Endodermal cell (in vitro differentiated cells): ENCODE results near the gene EVI2B. TPM values are rescaled to one million over a fixed set of nuclear protein-coding genes. Genes with fewer than 3 reads are reported as not detected.

Experiments used
- DNase-seq: peaks from one replicate; pipeline ENCODE4 v3.0.0-alpha.2; 2017
- H3K27ac ChIP-seq: 2 replicates; pipeline ENCODE4 v1.5.1; 2013; ENCODE audit warnings: mild to moderate bottlenecking, low read depth, low read length, moderate library complexity
- H3K27me3 ChIP-seq: 2 replicates; pipeline ENCODE4 v1.6.1; 2013; ENCODE audit warnings: mild to moderate bottlenecking, low read length, moderate library complexity; ENCODE audit not compliant: insufficient read depth, control insufficient read depth, poor library complexity, severe bottlenecking
- H3K36me3 ChIP-seq: 2 replicates; pipeline ENCODE4 v1.7.0; 2013; ENCODE audit warnings: mild to moderate bottlenecking, low read length, moderate library complexity; ENCODE audit not compliant: control insufficient read depth, insufficient read depth
- H3K4me1 ChIP-seq: one replicate; pipeline ENCODE4 v1.7.0; 2013; ENCODE audit warnings: low read length; ENCODE audit not compliant: control insufficient read depth, insufficient read depth
- H3K4me3 ChIP-seq: 2 replicates; pipeline ENCODE4 v1.5.1; 2013; ENCODE audit warnings: mild to moderate bottlenecking, low read length, moderate library complexity
- H3K9ac ChIP-seq: 2 replicates; pipeline ENCODE4 v1.6.1; 2013; ENCODE audit warnings: mild to moderate bottlenecking, low read length, moderate library complexity; ENCODE audit not compliant: poor library complexity, severe bottlenecking; ENCODE audit errors: extremely low read depth
- H3K9me3 ChIP-seq: 2 replicates; pipeline ENCODE4 v1.6.1; 2013; ENCODE audit warnings: mild to moderate bottlenecking, low read length, moderate library complexity; ENCODE audit not compliant: control insufficient read depth
- H3K27ac Mint-ChIP-seq: 2 replicates; pipeline ENCODE4 v1.8.0; 2020; ENCODE audit warnings: mixed read lengths
- H3K27me3 Mint-ChIP-seq: 2 replicates; pipeline ENCODE4 v1.8.0; 2021; ENCODE audit warnings: mild to moderate bottlenecking, mixed read lengths; ENCODE audit not compliant: insufficient read depth
- H3K36me3 Mint-ChIP-seq: 2 replicates; pipeline ENCODE4 v1.8.0; 2020; ENCODE audit warnings: low read depth, mixed read lengths
- H3K4me1 Mint-ChIP-seq: 2 replicates; pipeline ENCODE4 v1.8.0; 2020; ENCODE audit warnings: mixed read lengths
- H3K4me3 Mint-ChIP-seq: 2 replicates; pipeline ENCODE4 v1.8.0; 2020; ENCODE audit warnings: mild to moderate bottlenecking, moderate library complexity, mixed read lengths
- H3K9me3 Mint-ChIP-seq: 2 replicates; pipeline ENCODE4 v1.8.0; 2020; ENCODE audit warnings: mild to moderate bottlenecking, mixed read lengths
- CTCF ChIP-seq: fragments of 200-600 bp; sonication (generic); conservative IDR thresholded peaks from 2 replicates; pipeline ENCODE4 v1.5.0; 2021; ENCODE audit warnings: antibody characterized with exemption, mild to moderate bottlenecking
- WGBS, 2 experiments: methylation state at CpG; one replicate each; pipeline versions ENCODE4 v1.1.5 to v1.1.7; 2013; ENCODE audit warnings: missing lambda C conversion rate in 2 of 2, mixed read lengths in 1 of 2; ENCODE audit not compliant: insufficient coverage in 1 of 2, insufficient read length in 1 of 2; 5-methylcytosine and 5-hydroxymethylcytosine counted together
- total RNA-seq, 2 donors: library from RNA; stranded (reverse); fragmentation: NEBNext Ultra II Directional in 1 of 2; extraction: Animal tissue kit (Norgen Biotek cat#: 25700) in 1 of 2; gene quantifications; 2 replicates in 1 of 2; 3 replicates in 1 of 2; pipeline ENCODE4 v1.2.1, GENCODE V29; 2021

Gene EVI2B
- total RNA-seq, 2 donors from 2014 or later: not detected

- H3K4me1 Mint-ChIP-seq: no peaks in the 10 kb centered on the region
- Histone ChIP-seq H3K9ac (no peak overlapping the region), H3K9me3 (no peaks in the 10 kb centered on the region), H3K4me1 (peaks cover 3% of the 10 kb centered on the region), H3K27me3 (no peaks in the 10 kb centered on the region), H3K4me3 (no peak overlapping the region), H3K27ac (no peak overlapping the region), H3K36me3 (peaks cover 15% of the 10 kb centered on the region)
- H3K9me3 Mint-ChIP-seq: no peaks in the 10 kb centered on the region
- DNase-seq: no peak
- H3K27ac Mint-ChIP-seq: no peak overlapping the region
- H3K36me3 Mint-ChIP-seq: peaks cover 2% of the 10 kb centered on the region
- H3K27me3 Mint-ChIP-seq: no peaks in the 10 kb centered on the region
- H3K4me3 Mint-ChIP-seq: no peak overlapping the region
- no peak for TF ChIP-seq CTCF
These were observed 14.2 kb downstream of the EVI2B start for GRCh38 chr17:31299624-31300023.

GRCh38 chr17:31297090-31297489, 16.8 kb downstream of the EVI2B start, which contains the start of gene OMG:
Gene OMG (minus strand): TSS chr17:31297239. CDS start chr17:31296331, 908 bp downstream.
- H3K4me3 ChIP-seq: no peak within 1 kb of the TSS
- no peaks in the 10 kb centered on the region for H3K27me3 ChIP-seq
- 83 to 96% methylated on average over 7 of the region's 7 CpGs for WGBS, 2 experiments
- H3K9ac ChIP-seq: no peak within 1 kb of the TSS
- H3K36me3 ChIP-seq: peaks cover 20% of the 10 kb centered on the region
- H3K9me3 ChIP-seq: no peaks in the 10 kb centered on the region
- peaks cover 3% of the 10 kb centered on the region for H3K4me1 ChIP-seq
- Mint-ChIP-seq H3K27ac (no peak within 1 kb of the TSS), H3K4me3 (no peak within 1 kb of the TSS), H3K36me3 (peaks cover 8% of the 10 kb centered on the region), H3K27me3 (no peaks in the 10 kb centered on the region), H3K9me3 (no peaks in the 10 kb centered on the region), H3K4me1 (no peaks in the 10 kb centered on the region)
- no peak for DNase-seq
- no peak for TF ChIP-seq CTCF
- H3K27ac ChIP-seq: no peak within 1 kb of the TSS

GRCh38 chr17:31296142-31296541, 17.7 kb downstream of the EVI2B start:
- Mint-ChIP-seq H3K9me3 (no peaks in the 10 kb centered on the region), H3K4me3 (no peak overlapping the region), H3K27me3 (no peaks in the 10 kb centered on the region), H3K36me3 (peaks cover 15% of the 10 kb centered on the region), H3K27ac (no peak overlapping the region), H3K4me1 (no peaks in the 10 kb centered on the region)
- Histone ChIP-seq H3K9me3 (no peaks in the 10 kb centered on the region), H3K27ac (no peak overlapping the region), H3K4me1 (peaks cover 3% of the 10 kb centered on the region), H3K36me3 (peaks cover 26% of the 10 kb centered on the region), H3K4me3 (no peak overlapping the region), H3K27me3 (no peaks in the 10 kb centered on the region), H3K9ac (no peak overlapping the region)
- DNase-seq: no peak
- WGBS, 2 experiments: 89% methylated on average over 2 of the region's 2 CpGs; no CpG with 5 or more reads in 1 of the 2 experiments
- TF ChIP-seq CTCF: no peak
